HUES64 (cell line): ENCODE results near the gene VEPH1.

Experiments
- H3K27ac ChIP-seq: 2 replicates; pipeline ENCODE4 v1.7.0; 2013; ENCODE audit warnings: low read depth, low read length, inconsistent platforms
- H3K27me3 ChIP-seq: 2 replicates; pipeline ENCODE4 v1.6.1; 2013; ENCODE audit warnings: mild to moderate bottlenecking, low read length; ENCODE audit not compliant: insufficient read depth
- H3K36me3 ChIP-seq: 2 replicates; pipeline ENCODE4 v1.6.1; 2013; ENCODE audit warnings: mild to moderate bottlenecking, low read length; ENCODE audit not compliant: insufficient read depth
- H3K4me1 ChIP-seq: 2 replicates; pipeline ENCODE4 v1.6.1; 2013; ENCODE audit warnings: mild to moderate bottlenecking, low read length, moderate library complexity; ENCODE audit not compliant: insufficient read depth
- H3K4me3 ChIP-seq: 2 replicates; pipeline ENCODE4 v1.5.1; 2013; ENCODE audit warnings: mild to moderate bottlenecking, low read length, moderate library complexity
- H3K9ac ChIP-seq: 2 replicates; pipeline ENCODE4 v1.6.1; 2013; ENCODE audit warnings: mild to moderate bottlenecking, low read depth, low read length
- H3K9me3 ChIP-seq: 2 replicates; pipeline ENCODE4 v1.6.1; 2013; ENCODE audit warnings: low read depth, low read length; ENCODE audit not compliant: insufficient read depth
- WGBS: fragments of 150-250, 120-280 bp; methylation state at CpG from one replicate; pipeline ENCODE4 v1.1.7; 2013; ENCODE audit warnings: missing lambda C conversion rate; 5-methylcytosine and 5-hydroxymethylcytosine counted together

VEPH1 gene

GRCh38 chr3:157233923-157234322 is 269.3 kb downstream of the VEPH1 start:
- no peak overlapping the region for H3K27ac ChIP-seq
- H3K27me3 ChIP-seq, result no peaks in the 10 kb centered on the region
- H3K9ac ChIP-seq, result no peak overlapping the region
- no peak overlapping the region for H3K4me3 ChIP-seq
- H3K9me3 ChIP-seq, result no peaks in the 10 kb centered on the region
- no peaks in the 10 kb centered on the region for H3K4me1 ChIP-seq
- no peaks in the 10 kb centered on the region for H3K36me3 ChIP-seq
- 98% methylated on average over 5 of the region's 5 CpGs for WGBS

- 95% methylated on average over 3 of the region's 3 CpGs for WGBS
Measured at GRCh38 chr3:157232141-157232540, 271.1 kb downstream of the VEPH1 start.

GRCh38 chr3:157231071-157231470 is 272.1 kb downstream of the VEPH1 start:
- H3K27ac ChIP-seq, result no peak overlapping the region
- no peaks in the 10 kb centered on the region for H3K36me3 ChIP-seq
- no peaks in the 10 kb centered on the region for H3K4me1 ChIP-seq
- no peaks in the 10 kb centered on the region for H3K9me3 ChIP-seq
- WGBS, result 94% methylated on average over 3 of the region's 3 CpGs
- H3K9ac ChIP-seq, result no peak overlapping the region
- H3K27me3 ChIP-seq, result no peaks in the 10 kb centered on the region
- no peak overlapping the region for H3K4me3 ChIP-seq

More at GRCh38 chr3:157232141-157232540, 271.1 kb downstream of the VEPH1 start:
- H3K4me3 ChIP-seq, result no peak overlapping the region
- H3K9ac ChIP-seq, result no peak overlapping the region
- H3K9me3 ChIP-seq, result no peaks in the 10 kb centered on the region
- H3K36me3 ChIP-seq, result no peaks in the 10 kb centered on the region
- no peak overlapping the region for H3K27ac ChIP-seq
- no peaks in the 10 kb centered on the region for H3K27me3 ChIP-seq
- no peaks in the 10 kb centered on the region for H3K4me1 ChIP-seq

- 85% methylated on average over 2 of the region's 3 CpGs for WGBS
- Histone ChIP-seq H3K27ac (no peak overlapping the region), H3K9me3 (no peaks in the 10 kb centered on the region), H3K36me3 (no peaks in the 10 kb centered on the region), H3K9ac (no peak overlapping the region), H3K4me3 (no peak overlapping the region), H3K27me3 (no peaks in the 10 kb centered on the region), H3K4me1 (no peaks in the 10 kb centered on the region)
Measured at GRCh38 chr3:157226173-157226847, 276.9 kb downstream of the VEPH1 start.

- Histone ChIP-seq H3K27ac (no peak overlapping the region), H3K4me1 (no peaks in the 10 kb centered on the region), H3K4me3 (no peak overlapping the region), H3K9ac (no peak overlapping the region), H3K9me3 (no peaks in the 10 kb centered on the region), H3K27me3 (no peaks in the 10 kb centered on the region), H3K36me3 (no peaks in the 10 kb centered on the region)
- WGBS, result 100% methylated on average over 1 of the region's 1 CpG
Measured at GRCh38 chr3:157225001-157225400, 278.2 kb downstream of the VEPH1 start.

- Histone ChIP-seq H3K9ac (no peak overlapping the region), H3K4me1 (no peaks in the 10 kb centered on the region), H3K9me3 (no peaks in the 10 kb centered on the region), H3K27ac (no peak overlapping the region), H3K4me3 (no peak overlapping the region), H3K27me3 (no peaks in the 10 kb centered on the region), H3K36me3 (no peaks in the 10 kb centered on the region)
- 92% methylated on average over 2 of the region's 2 CpGs for WGBS
Measured at GRCh38 chr3:157220883-157221282, 282.3 kb downstream of the VEPH1 start.

- Histone ChIP-seq H3K36me3 (no peaks in the 10 kb centered on the region), H3K9me3 (no peaks in the 10 kb centered on the region), H3K27ac (no peak overlapping the region), H3K4me1 (no peaks in the 10 kb centered on the region), H3K27me3 (no peaks in the 10 kb centered on the region), H3K9ac (no peak overlapping the region), H3K4me3 (no peak overlapping the region)
- WGBS, result 92% methylated on average over 1 of the region's 1 CpG
Measured at GRCh38 chr3:157220211-157220610, 283.0 kb downstream of the VEPH1 start.

- Histone ChIP-seq H3K4me3 (no peak overlapping the region), H3K36me3 (no peaks in the 10 kb centered on the region), H3K4me1 (no peaks in the 10 kb centered on the region), H3K27me3 (no peaks in the 10 kb centered on the region), H3K27ac (no peak overlapping the region), H3K9ac (no peak overlapping the region), H3K9me3 (no peaks in the 10 kb centered on the region)
- WGBS, result 93% methylated on average over 2 of the region's 3 CpGs
Measured at GRCh38 chr3:157219215-157219614, 284.0 kb downstream of the VEPH1 start.
